ENCODE measurements around the gene PYURF. TPM values are rescaled to one million over a fixed set of nuclear protein-coding genes. Genes with fewer than 3 reads are reported as not detected.

The PYURF gene
- 40.7 and 53.5 TPM in 2 replicates for total RNA-seq

GRCh38 chr4:88523325-88524129, at the start of gene PYURF:
PYURF (minus strand) TSS chr4:88523776; CDS start chr4:88523700, 76 bp downstream.

Other genes with a start within 250 kb of the PYURF start
- 24.1 and 25.6 TPM in 2 replicates for gene PPM1K, start 239.2 kb downstream of the PYURF start, total RNA-seq
- 7.9 and 12.2 TPM in 2 replicates for gene HERC6, start 144.9 kb downstream of the PYURF start, total RNA-seq
- 2.0 and 2.2 TPM in 2 replicates for gene HERC5, start 66.7 kb downstream of the PYURF start, total RNA-seq
- gene HERC3, start 68.7 kb upstream of the PYURF start, total RNA-seq: 8.8 and 57.8 TPM in 2 replicates
- 3.3 and 5.2 TPM in 2 replicates for gene NAP1L5, start 174.1 kb upstream of the PYURF start, total RNA-seq

Measured in placental pericyte (primary cell).